Suprapubic skin (tissue), 4 donors: ENCODE measurements around the gene EPS15.

Experiments
- POLR2A ChIP-seq, 2 donors: fragments of 450-650 bp; IDR thresholded peaks; one replicate each; pipeline ENCODE4 v1.6.1; 2017; ENCODE audit warnings: antibody characterized with exemption in 2 of 2, mild to moderate bottlenecking in 2 of 2, moderate library complexity in 2 of 2
- POLR2AphosphoS5 ChIP-seq, 3 donors: sonication (generic); formaldehyde crosslinking; IDR thresholded peaks; one replicate each; pipeline ENCODE4 v1.6.1; 2017; ENCODE audit warnings: antibody characterized with exemption in 3 of 3
- TF ChIP-seq, protein P1 (sequence below), 2 donors: fragments of 200-600 bp in 1 of 2; fragments of 450-650 bp in 1 of 2; sonication (generic) in 1 of 2; IDR thresholded peaks; one replicate each; pipeline ENCODE4 v1.5.1; 2016 to 2019; ENCODE audit warnings: antibody characterized with exemption in 2 of 2, mild to moderate bottlenecking in 1 of 2, moderate library complexity in 1 of 2

DNA sequence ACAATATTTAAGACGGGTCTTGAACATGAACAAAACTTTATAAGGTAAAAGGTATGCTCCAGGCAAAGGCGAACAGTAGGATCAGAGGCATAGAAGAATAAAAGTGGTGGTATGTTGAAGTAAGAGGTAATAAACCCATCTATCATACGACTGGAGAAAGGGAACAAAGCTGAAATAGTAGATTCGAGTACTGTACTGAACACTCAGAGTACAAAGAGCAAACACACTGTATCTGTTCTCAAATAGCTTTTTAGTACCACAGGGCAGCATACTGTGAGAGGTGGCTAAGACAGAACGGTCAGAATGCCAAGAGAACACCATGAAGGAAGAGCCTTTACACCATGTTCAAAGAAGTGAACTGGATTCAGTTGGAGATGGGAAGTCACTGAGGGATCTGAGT lies 83.2 kb downstream of the EPS15 start:
- no peak for TF ChIP-seq POLR2AphosphoS5 (IDR thresholded peaks at IDR 0.05)
- TF ChIP-seq, protein P1, sequence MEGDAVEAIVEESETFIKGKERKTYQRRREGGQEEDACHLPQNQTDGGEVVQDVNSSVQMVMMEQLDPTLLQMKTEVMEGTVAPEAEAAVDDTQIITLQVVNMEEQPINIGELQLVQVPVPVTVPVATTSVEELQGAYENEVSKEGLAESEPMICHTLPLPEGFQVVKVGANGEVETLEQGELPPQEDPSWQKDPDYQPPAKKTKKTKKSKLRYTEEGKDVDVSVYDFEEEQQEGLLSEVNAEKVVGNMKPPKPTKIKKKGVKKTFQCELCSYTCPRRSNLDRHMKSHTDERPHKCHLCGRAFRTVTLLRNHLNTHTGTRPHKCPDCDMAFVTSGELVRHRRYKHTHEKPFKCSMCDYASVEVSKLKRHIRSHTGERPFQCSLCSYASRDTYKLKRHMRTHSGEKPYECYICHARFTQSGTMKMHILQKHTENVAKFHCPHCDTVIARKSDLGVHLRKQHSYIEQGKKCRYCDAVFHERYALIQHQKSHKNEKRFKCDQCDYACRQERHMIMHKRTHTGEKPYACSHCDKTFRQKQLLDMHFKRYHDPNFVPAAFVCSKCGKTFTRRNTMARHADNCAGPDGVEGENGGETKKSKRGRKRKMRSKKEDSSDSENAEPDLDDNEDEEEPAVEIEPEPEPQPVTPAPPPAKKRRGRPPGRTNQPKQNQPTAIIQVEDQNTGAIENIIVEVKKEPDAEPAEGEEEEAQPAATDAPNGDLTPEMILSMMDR (IDR thresholded peaks at IDR 0.05), result no peak
- no peak for TF ChIP-seq POLR2A (IDR thresholded peaks at IDR 0.05)
